GM19193 (cell line): ENCODE measurements around the gene NUP98.

Experiments
- POLR2A ChIP-seq: IDR thresholded peaks from 4 replicates; pipeline ENCODE4 v1.6.1; 2011; ENCODE audit not compliant: insufficient read depth, insufficient read length; ENCODE audit errors: extremely low read depth

Gene NUP98

GRCh38 chr11:3810951-3811350, 13.6 kb upstream of the NUP98 start:
- TF ChIP-seq POLR2A: no peak

DNA sequence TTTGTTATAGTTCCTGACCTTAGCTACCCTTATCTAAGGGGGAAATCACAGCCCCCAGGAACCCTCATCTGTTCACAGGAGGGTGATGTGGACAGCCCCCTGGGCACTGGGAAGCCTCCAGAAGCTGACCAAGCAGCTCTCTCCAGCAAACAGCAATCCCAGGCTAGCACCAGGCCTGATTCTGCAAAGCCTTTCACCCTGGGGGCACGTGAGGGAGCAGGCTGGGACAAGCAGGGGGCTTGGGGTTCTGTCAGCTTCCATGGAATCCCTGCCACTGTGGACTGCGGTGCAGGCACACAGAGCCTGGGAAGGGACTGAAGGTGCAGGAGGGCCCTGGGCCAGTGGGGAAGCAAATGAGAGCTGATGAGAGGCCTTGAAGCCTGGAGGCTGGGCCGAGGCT, 13.1 kb upstream of the NUP98 start:
- no peak for TF ChIP-seq POLR2A

GRCh38 chr11:3809624-3809928, 12.2 kb upstream of the NUP98 start:
- TF ChIP-seq POLR2A: no peak

GRCh38 chr11:3808861-3809623, 11.7 kb upstream of the NUP98 start:
- no peak for TF ChIP-seq POLR2A

DNA sequence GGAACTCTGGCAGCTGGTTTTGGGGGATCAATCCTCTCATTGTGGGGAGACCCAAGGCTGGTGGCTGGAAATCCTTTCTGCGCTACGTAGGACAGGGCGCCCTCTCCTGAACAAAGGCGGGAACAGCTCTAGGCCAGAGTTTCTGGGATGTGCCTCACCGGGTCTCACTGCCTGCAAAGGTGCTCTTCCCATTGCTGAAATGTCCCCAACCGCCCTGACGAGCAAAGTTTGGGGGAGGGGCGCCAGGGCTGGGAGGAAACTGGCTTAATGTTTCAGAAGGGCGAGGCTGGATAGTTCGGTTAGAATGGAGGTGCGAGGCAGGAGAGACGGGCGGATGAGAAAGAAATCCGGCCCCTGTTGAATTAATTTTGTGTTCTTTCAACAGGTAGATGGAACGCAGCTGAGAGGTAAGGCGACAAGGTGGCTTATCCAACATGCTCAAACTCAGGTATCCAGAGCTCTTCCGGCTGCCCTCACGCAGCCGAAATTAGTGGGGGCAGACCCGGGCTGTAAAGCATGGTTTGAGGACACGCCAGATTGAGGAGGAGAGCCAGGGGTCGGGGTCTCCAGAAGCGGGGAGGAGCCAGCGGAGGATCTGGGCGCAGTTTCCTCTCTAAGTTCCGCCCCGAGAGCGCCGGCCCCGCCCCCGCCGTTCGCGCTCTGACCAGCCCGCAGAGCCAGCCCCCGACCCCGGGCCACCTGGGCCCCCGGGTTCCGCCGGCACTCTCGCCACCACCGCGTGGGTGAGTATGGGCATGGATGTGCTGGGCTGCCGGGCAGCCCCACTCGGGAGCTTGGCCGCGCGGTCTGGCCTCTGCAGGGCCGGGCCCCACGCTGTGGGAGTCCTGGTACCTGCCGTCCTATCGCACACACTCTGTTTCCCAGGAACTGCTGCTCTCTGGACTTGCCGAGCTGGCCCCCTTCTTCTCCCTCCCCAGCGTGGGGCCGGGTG, 10.8 kb upstream of the NUP98 start, which contains the start of gene PGAP2:
Gene PGAP2, plus strand, starts transcription at position 652 of the 952 bp plus-strand sequence. CDS start 2,700 bp downstream, outside the sequence.
- TF ChIP-seq POLR2A: peak; percentile 51

GRCh38 chr11:3803726-3804495, 6.6 kb upstream of the NUP98 start:
- TF ChIP-seq POLR2A: no peak

- no peak for TF ChIP-seq POLR2A
These were observed 4.8 kb upstream of the NUP98 start for GRCh38 chr11:3802011-3802790.

DNA sequence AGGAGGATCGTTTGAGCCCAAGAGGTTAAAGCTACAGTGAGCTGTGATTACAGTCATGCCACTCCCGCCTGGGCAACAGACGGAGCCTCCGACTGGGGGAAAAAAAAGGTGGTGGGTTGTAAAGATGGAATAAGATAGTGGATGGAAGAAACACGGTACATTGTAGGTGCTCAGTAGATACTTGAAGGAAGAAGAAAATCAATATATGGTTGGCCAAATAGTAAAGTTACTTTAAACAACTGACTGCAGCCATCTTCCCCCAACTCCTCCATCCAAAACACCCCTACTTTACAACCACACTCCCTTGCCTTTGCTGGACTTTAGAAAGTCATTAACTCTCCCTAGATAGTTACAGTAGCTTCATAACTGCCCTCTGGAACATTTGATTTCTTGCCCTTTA, 2.5 kb upstream of the NUP98 start:
- TF ChIP-seq POLR2A: no peak

DNA sequence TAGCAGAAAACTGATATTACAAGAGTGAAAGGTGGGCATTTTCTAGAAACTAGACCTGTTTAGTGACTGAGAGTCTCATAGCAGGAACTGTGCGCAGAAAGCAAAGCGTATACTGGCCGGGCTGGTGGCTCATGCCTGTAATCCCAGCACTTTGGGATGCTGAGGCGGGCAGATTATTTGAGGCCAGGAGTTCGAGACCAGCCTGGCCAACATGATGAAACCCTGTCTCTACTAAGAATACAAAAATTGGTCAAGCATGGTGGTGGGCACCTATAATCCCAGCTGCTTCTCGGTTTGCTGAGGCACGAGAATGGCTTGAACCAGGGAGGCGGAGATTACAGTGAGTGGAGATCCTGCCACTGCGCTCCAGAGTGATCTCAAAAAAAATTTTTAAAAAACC, 1.8 kb upstream of the NUP98 start:
- TF ChIP-seq POLR2A: no peak

GRCh38 chr11:3796801-3797328, 489 bp downstream of the NUP98 start:
- TF ChIP-seq POLR2A: no peak

DNA sequence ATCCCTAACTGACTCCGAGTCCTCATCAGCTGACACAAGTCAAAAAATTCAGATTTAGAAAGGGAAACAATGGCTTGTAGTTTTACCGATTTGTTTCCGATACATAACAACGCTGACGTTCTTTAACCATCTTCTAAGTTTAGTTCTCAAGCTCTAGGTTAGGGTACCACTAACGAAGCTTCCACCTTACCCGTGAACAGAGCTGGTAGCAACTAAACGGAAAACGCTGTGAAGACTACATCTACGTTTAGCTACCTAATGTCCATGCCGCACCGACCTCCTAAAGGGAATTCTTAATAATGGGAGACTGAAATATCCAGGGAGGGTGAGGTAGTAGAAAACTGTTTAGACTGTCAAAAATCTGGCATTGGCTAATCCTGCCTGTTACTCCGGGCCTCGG, 1.0 kb downstream of the NUP98 start:
- TF ChIP-seq POLR2A: no peak

DNA sequence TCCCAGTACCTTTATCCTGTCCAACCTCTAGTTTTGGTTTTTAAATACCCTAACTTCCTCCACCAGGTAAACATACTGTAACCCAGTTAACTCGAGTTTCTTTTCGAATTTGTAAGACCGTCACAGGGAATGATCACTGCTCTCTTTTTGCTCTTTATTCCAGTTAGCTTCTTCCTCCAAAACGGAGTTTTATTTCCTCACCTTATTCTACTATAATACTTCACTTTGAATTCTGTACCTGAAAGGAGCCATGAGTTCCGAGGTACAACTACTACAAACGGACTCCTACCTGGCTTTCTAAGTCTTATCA, 1.4 kb downstream of the NUP98 start:
- TF ChIP-seq POLR2A: no peak

GRCh38 chr11:3795131-3796001, 2.0 kb downstream of the NUP98 start:
- TF ChIP-seq POLR2A: no peak
